GM19455 (cell line): ENCODE results near the gene CCDC24.
A peak's percentile ranks its signal among the peaks of the same experiment; 100 is the strongest.

ENCODE experiments used
- ATAC-seq: cut with Tn5 transposase; IDR thresholded peaks from one replicate; pipeline ENCODE4 v1.9.1; 2021; ENCODE audit not compliant: unreplicated experiment

The CCDC24 gene

DNA sequence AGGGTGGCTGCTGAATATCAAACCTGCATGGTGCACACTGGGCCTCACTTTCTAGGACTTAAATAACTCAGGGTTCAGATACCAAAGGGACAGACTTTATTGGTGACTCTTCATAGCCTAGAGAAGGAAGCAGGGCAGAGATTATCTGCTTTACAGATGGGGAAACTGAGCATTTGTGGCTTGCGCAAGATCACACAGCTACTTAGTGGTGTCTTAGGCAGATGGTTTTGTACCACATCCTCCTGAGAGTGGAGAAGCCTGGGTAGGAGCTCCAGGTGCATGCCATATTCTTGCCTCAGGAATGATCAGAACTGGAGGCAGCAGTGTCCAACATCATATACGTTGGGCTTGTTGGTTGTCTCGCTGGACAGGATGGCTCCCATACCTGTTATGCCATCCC, 28.4 kb upstream of the CCDC24 start:
- no peak for ATAC-seq

DNA sequence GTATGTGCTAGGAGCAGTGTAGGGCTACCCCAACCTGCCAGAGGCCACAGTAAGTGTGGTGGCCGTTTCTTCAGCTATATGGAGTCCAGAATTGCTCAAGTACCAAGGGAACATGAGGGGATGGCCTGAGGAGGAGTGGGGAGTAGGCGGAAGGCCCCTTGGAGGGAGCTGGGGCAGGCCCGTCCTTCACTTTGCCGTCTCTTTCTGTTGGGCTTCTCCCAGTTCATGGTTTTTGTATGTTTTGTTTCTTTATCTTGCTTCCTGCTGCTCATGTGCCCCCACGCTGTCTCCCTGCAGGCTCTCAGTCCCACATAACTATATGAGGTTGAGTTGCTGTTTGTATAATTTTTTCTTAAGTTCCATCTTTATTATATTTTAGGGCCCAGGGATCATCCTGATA, 27.5 kb upstream of the CCDC24 start:
- no peak for ATAC-seq

DNA sequence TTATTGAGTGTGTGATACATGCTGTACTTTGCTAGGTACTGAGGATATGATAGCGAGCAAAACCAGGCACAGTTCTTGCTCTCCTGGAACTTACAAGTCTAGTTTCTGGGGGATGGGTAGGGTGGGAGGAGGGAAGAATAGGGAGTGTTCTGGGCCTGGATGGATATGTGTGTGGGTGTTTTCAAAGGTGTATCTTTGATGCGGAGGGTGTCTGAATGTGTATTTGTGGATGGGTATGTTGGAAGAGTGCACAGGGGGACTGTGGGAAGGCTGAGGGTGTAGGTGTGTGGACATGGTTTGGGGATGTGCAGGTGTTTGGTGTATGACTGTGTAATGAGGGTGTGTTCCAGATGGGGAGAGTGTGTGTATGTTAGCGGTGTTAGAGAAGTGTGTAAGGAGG, 26.1 kb upstream of the CCDC24 start:
- ATAC-seq: no peak

DNA sequence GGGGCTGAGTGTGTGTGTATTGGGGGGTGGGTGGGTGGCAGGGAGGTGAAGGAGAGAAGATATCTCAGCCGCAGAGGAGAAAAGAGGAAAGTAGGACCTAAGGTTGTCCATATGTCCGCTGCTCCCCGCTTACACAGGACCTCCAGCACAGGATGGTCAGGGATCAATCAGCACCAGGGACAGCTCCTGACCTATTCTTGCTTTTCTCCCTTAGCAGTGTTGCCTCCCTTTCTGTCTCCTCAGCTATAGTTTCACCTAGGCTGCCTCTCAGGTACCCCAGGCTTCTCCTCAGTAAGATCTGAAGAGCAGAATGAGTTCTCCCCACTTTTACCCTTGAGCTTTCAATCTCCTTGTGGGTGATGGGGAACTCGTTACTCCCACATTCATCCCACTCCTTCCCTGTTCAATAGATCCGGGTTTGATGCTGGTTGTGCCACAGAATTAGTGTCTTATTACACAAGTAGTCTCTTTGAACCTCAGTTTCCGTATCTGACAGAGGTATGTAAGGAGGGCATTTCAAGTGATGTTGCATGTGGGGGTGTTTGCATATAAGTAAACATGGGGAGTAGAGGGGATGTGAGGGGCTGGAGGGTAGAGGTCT, 23.0 kb upstream of the CCDC24 start:
- no peak for ATAC-seq

DNA sequence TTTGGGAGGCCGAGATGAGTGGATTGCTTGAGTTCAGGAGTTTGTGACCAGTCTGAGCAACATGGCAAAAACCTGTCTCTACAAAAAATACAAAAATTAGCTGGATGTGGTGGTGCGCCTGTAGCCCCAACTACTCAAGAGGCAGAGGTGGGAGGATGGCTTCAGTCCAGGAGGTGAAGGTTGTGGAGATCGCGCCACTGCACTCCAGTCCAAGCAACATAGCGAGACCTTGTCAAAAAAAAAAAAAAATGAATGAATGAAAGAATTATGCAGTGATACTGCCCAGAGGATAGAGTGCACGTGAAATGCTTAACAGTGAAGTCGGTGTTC, 22.0 kb upstream of the CCDC24 start:
- peak; percentile 2 for ATAC-seq

DNA sequence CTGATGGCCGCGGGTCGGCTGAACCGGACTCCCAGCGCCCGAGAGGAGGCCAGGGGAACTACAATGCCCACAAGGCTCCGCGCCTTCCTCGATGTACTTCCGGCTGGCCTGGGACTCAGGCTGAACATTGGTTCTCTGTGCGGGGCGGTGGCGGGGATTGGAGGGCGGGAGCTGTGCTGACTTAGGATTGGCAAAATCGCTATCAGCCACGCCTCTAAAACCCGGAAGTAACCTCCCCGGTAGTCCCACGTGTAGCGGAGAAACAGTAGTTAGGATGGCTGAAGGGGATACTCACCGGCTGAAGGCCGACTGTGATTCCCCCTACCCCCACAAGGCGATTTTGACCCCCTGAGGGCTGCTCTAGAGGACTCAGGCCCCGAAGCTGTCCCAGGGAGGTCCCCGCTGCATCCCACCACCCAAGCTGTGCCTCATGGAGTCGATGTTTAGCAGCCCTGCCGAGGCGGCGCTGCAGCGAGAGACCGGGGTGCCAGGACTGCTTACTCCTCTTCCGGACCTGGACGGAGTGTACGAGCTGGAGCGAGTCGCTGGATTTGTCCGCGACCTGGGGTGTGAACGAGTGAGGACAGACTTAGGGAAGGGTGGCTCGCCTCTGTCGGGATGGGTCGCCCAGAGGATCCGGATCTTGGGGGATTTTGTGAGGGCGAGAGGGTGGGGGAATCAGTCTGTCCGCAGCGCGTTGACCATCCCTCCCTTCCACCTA, 21.5 kb upstream of the CCDC24 start, which contains the start of gene DPH2:
DPH2 (plus strand) TSS at position 265 of the 721 bp plus-strand sequence; CDS start at position 431, 166 bp downstream.
- peak; percentile 71 for ATAC-seq

DNA sequence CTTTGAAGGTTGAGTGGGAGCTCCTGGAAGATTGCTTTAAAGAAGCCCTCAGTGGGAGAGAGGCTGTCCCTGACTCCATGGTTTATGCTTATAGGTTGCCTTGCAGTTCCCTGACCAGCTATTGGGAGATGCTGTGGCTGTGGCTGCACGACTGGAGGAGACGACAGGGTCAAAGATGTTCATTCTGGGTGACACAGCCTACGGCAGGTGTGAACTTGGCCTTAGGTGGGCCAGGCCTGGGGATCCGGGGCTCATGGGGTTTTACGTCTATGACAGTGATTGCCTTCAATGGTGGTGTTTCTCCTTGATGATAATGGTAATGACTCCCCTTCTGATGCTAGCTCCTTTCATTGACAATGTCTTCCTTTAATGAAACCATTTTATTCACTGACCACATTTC, 20.9 kb upstream of the CCDC24 start:
- no peak for ATAC-seq

DNA sequence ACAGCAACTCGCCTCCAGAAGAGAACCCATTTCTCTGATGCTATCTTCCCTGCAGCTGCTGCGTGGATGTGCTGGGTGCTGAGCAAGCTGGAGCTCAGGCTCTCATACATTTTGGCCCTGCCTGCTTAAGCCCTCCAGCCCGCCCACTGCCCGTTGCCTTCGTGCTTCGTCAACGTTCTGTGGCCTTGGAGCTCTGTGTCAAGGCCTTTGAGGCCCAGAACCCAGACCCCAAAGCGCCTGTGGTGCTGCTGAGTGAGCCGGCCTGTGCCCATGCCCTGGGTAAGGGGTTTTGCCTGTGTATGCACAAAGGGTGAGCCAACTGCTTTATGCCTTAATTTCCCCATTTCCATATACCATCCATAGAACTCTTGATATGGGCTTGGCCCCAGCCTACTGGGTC, 20.5 kb upstream of the CCDC24 start:
- no peak for ATAC-seq

DNA sequence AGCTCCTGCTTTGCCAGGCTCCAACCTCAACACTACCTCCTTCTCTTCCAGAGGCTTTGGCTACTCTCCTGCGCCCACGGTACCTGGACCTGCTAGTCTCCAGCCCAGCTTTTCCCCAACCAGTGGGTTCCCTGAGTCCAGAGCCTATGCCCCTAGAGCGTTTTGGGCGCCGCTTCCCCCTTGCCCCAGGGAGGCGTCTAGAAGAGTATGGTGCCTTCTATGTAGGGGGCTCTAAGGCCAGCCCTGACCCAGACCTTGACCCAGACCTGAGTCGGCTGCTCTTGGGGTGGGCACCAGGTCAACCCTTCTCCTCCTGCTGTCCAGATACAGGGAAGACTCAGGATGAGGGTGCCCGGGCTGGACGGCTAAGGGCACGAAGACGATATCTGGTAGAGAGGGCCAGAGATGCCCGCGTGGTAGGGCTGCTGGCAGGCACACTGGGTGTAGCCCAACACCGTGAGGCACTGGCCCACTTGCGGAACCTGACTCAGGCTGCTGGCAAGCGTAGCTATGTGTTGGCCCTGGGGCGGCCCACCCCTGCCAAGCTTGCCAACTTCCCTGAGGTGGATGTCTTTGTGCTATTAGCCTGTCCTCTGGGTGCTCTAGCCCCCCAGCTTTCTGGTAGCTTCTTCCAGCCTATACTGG, 19.9 kb upstream of the CCDC24 start:
- ATAC-seq: no peak

DNA sequence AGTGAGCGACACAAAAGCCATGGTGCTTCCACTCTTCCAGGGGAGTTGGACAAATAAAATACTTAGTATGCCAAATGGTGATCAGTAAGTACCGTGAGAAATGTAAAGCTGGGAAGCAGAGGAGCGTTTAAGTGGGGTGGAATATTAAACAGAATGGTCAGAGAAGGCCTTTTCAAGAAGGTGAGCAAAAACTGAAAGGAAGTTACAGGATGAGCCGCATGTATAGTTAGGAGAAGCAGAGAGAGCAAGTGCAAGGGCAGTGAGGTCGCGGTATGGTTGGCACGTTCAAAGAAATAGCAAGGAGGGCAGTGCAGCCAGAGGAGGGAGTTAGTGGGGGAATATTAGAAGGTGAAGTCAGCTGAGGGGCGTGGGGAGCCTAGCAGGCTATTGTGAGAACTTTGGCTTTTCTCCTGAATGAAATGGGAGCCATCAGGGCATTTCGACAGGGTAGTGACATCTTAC, 17.4 kb upstream of the CCDC24 start:
- peak; percentile 2 for ATAC-seq

DNA sequence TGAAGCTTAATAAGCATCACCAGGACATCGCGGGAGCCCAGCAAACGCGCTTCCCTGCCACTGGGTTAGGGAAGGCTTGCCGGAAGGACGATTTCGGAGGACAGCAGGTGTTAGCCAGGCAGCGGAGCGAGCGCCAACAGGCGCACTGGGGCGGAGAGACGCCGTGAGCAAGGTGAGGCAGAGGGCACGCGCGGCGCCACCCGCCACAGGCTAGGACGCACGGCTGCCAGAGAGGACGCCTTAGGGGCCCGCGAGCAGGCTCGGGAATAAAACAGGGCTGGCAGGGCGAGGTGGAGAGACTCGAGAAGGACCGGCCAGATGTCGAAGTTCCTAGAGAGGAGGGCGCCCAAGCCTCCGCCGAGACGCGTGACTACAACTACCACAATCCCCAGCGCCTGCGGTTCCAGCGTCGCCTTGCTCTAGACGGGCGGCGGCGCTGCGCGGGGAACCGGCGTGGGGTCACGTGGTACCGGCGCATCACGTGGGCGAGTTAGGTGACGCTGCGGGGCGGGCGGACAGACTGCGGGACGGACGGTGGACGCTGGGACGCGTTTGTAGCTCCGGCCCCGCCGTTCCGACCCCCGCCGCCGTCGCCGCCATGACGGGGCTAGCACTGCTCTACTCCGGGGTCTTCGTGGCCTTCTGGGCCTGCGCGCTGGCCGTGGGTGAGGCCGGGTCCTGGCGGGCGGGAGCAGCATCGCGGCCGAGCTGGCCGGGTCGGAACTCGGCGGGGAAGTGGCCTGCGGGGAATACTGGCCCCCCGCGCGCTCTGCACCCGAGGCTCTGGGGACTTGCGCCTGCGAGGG, 16.8 kb upstream of the CCDC24 start, which contains the start of gene ATP6V0B:
ATP6V0B (plus strand) TSS at position 518 of the 806 bp plus-strand sequence; CDS start at position 599, 81 bp downstream.
- ATAC-seq: peak; percentile 69

DNA sequence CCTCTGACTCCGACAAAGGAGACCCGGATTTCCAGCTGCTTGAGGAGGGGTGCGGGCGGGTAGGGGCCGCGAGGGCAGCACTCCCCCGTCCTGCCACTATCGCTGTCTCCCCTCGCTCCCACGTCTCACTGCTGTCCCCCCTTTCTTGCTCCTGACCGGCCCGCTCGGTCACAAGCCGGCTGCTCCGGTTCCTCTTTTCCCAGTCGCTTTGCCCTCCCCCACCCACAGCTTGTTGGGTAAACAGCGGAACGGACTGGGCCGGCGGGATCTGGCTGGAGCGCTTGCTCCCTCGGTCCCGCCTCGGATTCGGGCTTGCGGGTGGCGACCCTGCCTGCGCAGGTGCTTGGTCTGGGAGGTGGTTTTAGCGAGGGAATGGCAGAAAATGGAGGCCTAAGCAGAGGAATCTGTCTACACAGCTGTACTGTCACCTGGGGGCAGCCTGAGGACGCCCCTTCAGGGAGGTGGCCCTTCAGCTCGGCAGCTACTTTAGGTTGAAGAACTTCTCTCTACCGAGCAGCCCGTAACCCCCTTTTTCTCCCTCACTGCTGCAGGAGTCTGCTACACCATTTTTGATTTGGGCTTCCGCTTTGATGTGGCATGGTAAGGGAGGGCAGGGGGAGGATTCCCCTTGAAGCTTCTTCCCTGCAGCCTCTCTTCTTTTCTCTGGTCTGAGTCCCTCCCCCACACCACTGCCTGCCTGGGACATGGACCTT, 16.0 kb upstream of the CCDC24 start:
- ATAC-seq: no peak

DNA sequence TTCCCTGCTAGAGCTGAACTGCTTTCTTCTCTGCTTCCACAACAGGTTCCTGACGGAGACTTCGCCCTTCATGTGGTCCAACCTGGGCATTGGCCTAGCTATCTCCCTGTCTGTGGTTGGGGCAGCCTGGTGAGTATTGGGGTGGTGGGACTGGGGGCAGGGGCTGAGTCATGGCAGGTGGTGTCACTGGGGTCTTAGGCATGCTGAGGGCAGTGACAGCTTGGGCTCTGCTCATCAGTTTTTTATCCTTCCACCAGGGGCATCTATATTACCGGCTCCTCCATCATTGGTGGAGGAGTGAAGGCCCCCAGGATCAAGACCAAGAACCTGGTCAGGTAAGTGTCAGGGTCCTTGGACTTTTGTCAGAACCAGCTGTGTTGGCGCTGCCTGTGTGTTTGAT, 15.4 kb upstream of the CCDC24 start:
- no peak for ATAC-seq

DNA sequence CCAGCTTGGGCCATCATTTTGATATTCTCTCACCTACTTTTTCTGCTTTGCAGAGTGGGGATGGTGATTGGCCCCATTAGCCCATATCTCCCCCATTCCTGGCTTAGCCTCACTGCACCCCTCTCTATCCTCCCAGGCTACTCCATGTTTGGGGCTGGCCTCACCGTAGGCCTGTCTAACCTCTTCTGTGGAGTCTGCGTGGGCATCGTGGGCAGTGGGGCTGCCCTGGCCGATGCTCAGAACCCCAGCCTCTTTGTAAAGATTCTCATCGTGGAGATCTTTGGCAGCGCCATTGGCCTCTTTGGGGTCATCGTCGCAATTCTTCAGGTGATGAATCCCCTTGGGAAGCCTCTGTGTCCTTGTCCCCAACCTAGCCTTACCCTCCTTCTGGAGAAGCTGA, 14.5 kb upstream of the CCDC24 start:
- no peak for ATAC-seq

DNA sequence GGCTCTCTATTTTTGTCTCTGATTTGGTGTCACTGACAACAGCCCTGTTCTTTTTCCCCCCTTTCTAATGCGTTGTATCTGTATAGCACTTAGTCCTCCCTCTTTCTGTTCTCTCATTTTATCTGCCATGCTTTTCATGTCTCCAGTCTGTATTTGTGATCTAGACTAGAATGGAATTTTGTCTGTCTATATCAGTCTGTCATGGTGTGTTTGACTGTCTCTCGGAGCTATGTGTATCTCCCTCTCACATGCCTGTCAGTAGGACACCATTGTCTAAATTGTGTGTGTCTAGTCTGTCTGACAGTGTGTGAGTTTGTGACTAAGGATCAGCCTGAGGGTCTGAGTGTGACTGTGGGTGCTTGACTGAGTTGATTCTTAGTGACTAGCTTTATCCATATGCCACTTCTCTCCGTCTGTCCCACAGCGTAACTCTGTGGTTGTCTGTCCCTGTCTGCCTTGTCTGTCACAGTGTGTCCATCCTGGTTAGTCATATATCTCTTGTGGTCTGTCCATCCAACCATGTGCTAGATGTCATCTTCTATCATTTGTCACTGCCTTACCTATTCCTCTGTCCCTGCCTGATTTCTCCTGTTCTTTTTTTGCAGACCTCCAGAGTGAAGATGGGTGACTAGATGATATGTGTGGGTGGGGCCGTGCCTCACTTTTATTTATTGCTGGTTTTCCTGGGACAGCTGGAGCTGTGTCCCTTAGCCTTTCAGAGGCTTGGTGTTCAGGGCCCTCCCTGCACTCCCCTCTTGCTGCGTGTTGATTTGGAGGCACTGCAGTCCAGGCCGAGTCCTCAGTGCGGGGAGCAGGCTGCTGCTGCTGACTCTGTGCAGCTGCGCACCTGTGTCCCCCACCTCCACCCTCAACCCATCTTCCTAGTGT, 13.8 kb upstream of the CCDC24 start:
- no peak for ATAC-seq

DNA sequence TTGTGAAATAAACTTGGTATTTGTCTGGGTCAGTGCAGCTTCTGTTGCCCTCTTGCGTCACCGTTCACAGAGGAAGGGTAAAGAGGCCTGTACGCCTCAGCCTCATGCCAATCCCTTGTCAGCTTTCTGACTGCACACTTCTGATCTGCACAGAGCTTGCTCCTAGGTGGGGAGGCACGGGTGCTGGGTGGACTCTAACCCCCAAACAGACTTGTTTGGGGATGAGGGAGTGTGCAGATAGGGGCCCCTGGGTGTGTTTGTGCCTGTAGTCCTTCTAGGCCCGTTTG, 13.2 kb upstream of the CCDC24 start:
- no peak for ATAC-seq

DNA sequence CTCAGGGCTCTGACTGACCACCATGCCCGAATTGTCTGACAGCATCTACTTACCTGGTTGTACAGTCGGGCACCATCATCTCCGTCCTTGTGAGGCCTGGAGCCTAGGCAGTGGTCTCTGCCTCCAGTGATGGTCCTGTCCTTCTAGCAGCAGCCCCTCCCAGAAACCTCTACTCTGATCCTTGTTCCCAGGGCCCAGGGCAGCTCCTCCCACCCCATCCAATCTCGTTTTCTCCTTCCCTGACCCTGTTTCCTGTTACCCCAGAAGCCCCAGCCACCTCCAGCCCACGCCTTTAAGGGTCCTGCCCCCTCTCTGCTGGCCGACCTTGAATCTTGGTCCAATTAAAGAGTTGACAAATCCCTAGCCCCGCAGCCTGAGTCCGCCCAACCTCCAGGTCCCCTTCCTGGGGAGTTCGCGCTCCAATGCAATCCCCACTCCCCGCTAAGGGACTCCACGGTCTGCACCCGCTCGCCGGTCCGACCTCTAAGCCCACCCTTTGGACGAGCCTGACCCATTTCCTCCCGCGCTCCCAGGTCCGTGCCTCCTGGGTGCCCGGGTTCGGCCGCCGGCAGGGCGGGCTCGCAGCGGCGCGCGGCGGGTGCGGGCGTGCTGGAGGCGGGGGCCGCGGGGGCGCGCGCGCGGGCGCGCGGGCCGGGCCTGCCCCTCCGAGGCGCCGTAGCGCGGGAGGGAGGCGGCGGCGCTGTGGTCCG, 12.7 kb upstream of the CCDC24 start, which contains the start of gene B4GALT2:
B4GALT2 (plus strand) TSS at position 660 of the 710 bp plus-strand sequence. CDS start 1,951 bp downstream, outside the sequence.
- no peak for ATAC-seq

DNA sequence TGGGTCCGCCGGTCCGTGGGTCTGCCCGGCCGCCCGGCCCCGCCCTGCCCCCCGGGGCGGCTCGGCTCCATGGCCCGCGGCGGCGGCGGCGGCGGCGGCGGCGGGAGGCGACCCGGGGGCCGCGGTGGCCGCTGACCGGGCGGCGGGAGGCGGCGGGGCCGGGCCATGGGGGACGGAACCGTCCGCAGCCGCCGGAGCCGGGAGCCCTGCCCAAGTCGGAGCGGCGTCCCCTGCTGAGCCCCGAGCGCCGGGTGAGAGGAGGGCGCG, 12.2 kb upstream of the CCDC24 start:
- ATAC-seq: no peak

DNA sequence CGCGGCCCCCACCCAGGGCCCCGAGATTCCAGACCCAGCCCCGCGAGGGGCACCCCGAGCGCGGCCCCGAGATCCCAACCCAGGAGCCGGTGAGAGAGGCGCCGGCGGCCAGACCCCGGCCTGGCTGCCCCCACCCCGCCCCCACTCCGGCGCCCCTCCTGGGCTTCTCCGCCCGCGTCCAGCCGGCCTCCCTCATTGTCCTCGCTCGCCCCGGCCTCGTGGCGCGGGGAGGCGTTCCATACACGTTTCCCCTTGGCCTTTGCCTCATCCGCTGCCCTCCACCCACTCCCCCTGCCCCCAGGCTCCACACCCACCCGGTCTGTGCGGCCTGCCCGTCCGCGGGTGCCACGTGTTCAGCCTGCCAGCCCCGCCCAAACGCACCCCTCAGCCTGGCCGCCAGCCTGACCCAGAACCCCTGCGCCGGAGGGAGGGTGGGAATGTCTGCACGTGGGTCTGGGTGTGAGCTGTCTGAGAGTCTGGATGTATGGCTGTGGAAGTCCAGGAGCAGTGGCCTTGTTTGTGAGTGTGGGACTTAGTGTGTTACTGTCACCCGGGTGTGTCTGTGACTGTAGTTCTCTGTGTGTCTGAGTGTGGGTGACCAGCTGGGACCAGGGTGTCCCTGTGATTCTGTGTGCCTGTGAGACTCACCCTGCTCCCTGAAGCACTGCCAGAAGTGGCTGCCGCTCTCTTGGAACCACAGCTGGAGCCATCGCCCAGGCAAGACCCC, 11.7 kb upstream of the CCDC24 start:
- ATAC-seq: no peak
